GM19467 (cell line): ENCODE measurements around the gene ADPRHL1.

Source experiments
- ATAC-seq: cut with Tn5 transposase; IDR thresholded peaks from one replicate; pipeline ENCODE4 v1.9.1; 2021; ENCODE audit warnings: mild to moderate bottlenecking, moderate library complexity; ENCODE audit not compliant: unreplicated experiment

ADPRHL1 gene

DNA sequence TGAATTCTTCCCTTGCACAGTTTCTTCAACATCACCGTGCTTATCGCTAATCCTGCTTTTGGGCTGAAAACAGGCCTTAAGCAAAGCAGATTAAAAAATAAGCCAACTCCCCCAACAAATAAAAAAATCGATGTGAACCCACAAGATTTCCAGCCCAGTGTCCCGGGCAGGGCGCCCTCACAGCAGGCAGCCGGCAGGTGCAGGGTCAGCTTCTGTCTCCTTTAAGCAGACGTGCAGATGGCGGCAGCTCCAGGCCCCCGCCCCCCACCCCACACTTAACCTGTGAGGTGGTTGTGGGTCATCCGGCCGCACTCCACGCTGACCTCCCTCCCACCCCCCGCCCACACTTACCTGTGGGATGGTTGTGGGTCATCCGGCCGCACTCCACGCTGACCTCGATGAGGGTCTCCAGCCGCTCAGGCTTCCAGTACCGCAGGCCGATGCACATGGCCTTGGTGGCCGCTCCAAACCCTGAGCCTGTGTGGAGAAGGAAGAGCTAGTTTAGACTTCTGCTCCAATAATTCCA, 19.8 kb downstream of the ADPRHL1 start:
- no peak for ATAC-seq

DNA sequence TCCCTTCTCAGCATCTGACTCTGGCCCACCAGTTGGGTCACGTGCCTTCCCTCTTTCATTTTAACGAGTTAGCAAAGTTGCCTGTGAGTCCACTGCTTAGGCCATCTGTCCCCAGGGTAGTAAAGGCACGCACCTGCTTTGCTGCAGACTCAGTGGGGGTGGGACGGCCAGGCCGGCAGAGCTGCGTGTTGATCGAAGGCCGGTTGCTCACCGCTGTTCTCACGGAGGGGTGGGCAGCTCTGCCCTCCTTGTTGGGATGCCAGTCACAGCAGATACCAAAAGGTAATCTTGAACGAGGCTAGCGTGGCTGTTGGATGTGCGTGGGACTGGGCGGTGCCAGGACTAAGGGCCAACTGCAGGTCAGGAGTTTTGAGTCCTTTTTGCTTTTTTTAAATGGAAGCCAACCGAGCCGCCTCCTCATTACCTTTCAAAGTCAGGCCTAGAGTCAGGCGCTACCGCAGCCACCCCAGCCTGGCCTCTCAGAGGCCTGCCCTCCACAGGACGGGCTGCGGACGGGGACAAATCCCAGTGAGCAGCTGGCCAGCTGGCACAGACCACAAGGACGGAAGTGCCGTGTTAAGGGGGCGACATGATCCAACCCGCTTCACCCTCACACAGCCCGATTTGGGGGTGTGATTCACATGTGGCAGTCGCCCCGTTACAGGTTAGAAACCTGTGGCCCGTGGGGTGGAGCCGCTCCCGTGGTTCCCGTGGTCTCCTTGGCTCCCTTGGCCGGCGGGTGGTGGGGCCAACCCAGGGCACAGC, 20.6 kb downstream of the ADPRHL1 start:
- ATAC-seq, result no peak

DNA sequence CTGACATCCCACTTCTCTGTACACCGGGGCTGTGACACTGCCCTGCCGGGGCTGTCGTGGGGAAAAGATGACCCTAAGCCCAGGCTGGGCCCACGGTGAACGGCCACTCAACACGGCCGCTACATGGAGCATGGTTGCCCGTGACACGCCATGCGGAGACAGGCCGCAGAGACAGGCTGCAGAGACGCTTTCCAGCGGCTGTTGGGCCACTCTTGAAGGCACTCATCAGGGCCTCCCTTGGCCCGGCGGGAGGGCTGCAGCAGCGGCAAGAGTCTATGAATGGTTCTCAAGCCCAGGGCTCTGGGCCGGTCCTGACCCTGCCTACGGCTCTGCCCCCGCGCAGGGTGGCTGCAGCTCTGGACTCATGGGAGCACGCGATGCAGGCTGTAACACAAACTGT, 22.1 kb downstream of the ADPRHL1 start:
- no peak for ATAC-seq

DNA sequence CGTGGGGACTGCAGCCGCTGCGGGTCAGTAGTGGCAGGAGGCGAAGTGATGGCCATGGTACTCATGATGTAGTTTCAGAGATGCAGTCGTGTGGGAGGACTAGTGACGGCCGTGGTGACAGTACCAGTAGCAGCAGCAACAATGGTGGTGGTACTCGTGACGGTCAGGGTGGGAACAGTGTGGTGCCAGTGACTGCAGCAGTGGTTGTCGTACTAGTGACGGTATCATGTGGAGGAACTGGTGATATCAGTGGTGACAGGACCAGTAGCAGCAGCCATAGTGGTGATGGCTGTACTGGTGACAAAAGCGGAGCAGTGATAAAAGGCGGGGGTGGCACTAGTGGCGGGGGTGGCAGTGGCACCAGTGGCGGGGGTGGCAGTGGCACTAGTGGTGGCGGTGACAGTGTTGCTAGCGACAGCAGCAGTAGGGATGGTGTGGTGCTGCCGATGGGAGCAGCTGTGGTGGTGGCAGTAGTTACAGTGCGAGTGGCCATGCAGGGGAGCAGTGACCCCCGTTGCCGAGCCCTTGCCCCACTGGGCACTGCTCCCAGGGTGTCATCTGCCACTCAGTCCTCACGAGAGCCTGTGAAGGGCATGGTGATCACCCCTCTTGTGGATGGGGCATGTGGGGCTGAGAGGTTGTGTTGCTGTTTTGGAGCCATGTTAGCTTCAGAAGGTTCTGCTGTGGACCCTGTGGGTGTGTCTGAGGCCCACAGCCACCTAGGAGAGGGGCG, 22.7 kb downstream of the ADPRHL1 start:
- no peak for ATAC-seq

DNA sequence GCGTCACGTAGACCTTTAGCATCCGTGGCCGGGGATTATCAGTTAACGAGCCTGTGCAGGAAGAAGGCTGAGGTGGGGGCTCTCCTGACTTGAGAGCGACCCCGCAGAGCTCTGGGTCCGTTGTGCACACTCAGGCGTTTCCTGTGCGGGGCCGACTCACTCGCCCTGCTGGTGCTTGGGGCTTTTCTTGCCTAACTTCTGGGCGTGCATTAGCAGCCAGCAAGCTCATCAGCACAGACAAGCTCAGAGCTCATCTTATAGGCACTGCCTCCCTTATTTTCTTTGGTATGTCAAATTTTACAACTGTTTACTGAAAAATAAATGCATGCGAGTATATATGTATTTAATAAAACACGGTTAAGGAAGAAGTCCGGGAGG, 23.7 kb downstream of the ADPRHL1 start:
- ATAC-seq, result no peak

DNA sequence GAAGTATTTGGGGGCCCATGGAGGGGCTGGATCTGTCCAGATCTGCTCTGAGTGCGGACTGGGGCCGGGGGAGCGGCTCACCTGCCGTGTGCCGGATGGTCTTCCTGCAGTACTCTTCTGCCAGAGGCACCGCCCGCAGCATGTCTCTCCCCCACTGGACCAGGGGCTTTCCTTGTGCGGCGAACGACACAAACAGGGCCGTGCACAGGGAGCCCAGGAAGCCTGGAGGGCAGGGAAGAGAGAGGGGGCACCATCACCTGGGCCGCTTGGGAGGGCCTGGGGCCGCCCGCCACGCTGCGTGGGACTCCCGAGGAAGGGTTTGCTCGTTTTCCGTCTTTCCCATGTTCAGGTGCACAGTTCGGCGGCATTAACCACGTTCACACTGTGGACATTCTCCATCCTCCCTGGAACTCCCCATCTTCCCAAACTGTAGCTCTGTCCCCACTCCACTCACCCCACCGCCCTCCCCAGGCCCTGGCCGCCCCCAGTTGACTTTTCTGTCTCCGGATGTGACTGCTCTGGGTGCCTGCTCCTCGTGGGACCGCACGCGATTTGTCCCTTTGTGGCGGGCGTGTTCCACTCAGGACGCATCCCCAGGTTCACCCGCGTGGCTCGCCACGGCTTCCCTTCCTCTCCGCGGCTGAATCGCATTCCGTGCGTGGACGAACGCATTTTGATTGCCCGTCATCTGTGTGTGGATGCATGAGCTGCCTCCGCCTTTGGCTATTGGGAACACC, 24.2 kb downstream of the ADPRHL1 start:
- ATAC-seq, result no peak

DNA sequence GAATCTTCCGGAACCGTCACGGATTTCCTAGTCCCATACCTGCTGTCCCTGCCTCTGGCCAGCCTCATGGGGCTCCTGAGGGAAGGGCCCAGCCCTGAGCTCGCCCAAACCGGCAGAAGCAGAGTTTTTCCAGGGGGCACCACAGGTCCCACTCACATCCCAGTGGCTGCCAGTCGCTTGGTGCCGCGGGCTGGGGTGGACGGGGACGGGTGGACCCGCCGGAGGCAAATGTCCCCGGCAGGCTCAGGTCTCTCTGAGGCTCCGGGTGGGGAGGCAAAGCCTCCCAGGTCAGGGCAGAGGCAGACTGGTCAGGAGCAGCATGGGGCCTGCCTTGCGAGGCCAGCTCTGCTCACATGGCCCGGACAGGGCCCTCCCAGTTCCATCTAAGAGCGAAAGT, 24.8 kb downstream of the ADPRHL1 start:
- no peak for ATAC-seq

DNA sequence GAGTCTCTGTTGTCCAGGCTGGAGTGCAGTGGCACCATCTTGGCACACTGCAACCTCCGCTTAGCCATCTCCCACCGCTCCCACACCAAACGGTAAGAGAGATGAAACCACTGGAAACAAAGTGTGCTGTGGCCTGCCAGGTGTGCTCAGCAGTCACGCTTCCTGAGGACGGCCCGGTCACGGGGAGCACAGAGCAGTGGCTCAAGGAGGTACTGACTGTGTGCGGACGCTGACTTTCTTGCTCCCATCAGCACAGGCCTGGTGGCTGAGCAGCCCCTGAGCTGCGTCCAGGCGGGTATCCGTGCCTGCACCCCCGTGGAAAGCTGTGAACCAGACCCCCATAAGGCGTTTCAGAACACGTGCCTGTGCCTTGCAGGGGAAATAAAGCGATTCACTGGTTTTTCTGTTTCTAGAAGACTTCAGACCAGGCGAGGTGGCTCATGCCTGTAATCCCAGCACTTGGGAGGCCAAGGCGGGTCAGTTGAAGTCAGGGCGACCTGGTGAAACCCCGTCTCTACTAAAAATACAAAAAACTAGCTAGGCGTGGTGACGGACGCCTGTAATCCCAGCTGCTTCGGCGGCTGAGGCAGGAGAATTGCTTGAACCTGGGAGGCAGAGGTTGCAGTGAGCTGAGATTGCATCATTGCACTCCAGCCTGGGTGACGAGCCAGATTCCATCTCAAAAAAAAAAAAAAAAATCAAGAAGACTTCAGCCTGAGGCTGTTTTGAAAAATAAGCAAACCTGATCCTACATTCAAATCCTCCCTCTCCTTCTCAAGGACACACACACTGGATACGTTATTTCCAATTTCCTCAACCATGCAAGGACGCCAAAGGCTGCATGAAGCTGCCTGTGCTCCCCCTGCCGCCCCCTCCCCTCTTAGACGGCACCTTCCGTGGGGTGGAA, 25.5 kb downstream of the ADPRHL1 start:
- no peak for ATAC-seq

DNA sequence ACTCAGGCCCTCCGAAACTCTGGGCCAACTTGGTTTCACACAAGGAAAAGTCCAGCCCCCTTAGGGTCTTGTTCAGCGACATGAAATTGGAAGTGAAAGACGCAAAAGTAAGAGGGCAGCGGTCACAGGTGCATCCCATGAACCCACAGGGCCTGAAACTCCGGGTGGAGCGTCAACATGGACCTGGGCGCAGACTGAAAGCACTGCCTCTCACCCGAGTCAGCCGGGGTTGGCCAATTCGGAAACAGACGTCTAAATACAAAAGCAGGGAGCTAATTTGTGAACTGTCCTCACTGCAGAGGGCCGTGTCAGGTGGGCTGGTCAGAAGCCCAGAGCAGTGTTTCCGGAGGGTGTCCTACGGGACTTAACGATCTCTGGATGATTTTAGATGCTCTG, 26.7 kb downstream of the ADPRHL1 start:
- ATAC-seq, result no peak

DNA sequence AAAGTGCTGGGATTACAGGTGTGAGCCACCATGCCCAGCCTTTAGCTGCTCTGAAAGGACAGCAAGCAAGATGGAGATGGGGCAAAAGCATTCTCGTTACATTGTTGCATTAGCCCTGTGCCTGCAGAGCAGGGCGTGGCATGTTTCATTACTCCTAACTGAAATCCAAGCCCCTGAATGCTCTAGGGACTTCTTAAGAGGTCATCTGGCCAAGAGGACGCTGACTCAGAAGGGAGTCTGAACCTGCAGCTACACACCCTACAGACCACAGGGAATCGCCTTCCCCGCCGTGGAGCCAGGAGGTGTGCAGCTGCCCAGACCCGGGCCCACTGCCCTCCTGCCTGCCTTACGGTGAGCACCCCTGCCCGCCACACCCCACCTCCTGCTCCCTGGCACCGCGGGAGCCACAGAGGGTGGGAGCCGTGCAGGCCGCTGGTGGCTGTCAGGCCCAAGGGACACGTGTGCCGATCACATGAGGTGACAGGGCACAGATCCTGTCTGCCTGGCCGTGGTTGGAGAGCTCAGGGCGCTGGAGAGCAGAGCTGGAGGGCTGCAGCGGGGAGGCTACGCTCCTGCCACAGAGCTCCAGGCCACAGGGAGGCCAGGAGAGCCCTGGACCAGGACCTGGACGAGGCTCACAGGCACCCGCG, 27.2 kb downstream of the ADPRHL1 start:
- no peak for ATAC-seq

DNA sequence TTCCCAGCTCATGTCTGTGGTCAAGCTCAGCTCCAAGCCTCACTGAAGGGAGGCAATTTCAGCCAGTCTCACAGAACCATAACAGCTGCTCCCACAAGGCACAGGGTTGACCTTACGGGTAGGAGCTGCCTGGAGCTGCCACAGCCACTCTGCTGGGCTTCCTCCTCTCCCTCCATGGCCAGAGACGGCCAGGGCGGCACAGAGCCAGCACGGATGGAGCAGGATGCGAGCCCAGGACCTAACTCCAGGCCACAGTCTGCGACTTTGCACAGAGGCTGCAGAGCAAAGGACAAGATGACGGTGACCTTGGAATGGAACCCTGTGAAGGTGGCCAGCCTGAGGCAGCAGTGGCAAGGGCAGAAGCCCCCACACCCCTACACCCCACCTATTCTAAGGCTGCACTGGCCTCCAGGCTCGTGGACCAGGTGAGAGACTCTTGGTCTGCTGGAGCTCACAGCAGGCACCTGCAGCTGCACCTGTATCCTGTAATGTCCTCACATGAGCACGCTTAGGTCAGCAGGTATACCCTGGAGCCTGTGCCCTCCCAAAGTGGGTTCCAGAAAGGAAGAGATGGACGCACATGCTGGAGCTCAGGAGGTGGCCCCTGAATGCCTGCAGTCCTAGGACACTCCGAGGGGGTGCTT, 29.6 kb downstream of the ADPRHL1 start:
- ATAC-seq, result no peak

DNA sequence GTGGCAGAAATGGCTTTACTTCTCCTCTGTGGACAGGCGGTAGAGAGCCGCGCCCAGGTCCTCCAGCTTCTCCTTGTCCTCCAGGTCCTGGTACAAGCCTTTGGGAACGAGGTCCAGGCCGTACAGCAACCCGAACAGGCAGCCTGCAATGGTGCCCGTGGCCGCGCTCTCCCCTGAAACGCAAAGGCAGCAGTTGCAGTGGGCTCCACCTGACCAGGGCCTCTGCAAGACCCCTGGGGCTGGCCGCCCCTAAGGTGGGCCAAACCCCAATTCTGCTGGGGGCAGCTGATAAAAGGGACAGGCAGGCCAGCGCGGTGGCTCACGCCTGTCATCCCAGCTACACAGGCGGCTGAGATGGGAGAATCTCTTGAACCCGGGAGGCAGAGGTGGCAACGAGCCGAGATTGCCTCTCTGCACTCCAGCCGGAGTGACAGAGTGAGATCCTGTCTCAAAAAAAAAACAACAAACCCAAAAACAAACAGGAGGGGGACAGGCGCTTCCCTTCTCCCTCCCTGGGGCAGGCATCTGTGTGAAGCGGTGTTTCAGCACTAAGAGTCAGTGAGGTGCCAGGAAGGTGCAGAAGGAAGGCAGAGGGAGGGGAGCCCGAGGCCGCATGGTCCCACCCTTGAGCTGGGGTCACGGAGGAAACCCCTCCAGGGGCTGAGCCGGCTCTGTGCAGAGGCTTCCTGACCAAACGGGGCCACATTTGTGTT, 30.3 kb downstream of the ADPRHL1 start:
- ATAC-seq, result no peak

DNA sequence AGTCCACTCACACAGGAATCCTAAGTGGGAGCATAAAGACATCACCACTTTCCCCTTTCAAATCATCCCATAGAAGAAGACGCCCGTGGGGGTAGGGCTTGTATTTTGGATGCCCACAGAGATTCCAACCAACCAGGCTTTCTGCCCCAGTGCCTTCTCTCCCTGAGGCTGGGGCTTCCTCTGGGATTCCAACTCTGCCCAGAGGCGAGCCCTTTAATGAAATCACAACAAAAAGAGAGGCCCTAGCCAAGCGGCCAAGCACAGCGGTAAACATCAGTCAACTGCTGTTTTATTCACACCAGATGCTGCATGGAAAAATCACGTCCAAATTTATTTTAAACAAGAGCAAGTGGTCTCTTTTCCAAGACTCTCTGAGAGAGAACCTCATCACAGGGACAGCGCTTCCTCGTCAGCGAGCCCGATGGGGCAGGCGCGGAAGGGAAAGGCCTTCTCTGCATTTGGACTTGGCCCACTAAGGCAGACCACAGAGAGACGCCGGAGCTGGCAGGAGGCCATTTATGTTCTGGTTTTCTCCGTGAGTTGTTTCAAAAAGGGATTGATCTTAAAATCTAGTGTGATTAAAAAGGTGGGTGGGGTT, 31.5 kb downstream of the ADPRHL1 start:
- ATAC-seq, result no peak

DNA sequence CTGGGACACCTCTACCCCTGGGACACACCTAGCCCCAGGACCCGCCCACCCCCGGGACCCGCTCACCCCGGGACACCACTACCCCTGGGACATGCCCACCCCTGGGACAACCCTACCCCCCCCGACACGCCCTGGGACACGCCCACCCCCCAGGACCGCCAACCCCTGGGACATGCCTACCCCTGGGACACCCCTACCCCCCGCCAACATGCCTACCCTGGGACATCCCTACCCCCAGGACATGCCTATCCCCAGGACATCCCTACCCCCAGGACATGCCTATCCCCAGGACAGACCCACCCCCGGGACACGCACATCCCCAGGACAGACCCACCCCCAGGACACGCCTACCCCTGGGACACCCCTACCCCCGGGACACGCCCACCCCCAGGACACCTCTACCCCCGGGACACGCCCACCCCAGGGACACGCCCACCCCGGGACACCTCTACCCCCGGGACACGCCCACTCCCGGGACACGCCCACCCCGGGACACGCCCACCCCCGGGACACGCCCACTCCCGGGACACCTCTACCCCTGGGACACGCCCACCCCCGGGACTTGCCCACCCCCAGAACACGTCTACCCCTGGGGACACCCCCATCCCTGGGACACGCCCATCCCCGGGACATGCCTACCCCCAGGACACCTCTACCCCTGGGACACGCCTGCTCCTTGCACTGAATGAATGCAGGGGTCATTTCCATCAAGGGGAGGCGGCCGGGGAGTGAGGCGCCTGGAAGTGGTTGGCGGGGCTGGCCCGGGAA, 32.3 kb downstream of the ADPRHL1 start:
- ATAC-seq, result no peak

DNA sequence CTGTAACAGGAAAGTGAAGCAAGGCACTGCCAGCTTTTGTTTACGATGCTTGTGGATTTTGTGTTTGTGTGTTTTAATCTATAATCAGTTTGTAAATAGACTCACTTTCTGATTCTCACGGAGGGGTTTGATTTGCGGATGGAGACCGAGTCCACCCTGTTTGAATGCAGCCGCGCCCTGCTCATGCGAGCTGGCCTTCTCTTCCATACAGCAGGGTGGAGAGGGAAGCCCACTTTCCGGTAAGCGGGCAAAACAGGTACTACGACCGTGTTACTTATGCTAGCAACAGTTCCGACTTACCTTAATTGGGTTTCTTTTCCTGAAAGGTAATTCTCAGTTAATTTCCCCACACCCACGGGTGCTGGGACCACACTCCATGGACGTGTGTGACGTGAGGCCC, 33.1 kb downstream of the ADPRHL1 start:
- no peak for ATAC-seq

DNA sequence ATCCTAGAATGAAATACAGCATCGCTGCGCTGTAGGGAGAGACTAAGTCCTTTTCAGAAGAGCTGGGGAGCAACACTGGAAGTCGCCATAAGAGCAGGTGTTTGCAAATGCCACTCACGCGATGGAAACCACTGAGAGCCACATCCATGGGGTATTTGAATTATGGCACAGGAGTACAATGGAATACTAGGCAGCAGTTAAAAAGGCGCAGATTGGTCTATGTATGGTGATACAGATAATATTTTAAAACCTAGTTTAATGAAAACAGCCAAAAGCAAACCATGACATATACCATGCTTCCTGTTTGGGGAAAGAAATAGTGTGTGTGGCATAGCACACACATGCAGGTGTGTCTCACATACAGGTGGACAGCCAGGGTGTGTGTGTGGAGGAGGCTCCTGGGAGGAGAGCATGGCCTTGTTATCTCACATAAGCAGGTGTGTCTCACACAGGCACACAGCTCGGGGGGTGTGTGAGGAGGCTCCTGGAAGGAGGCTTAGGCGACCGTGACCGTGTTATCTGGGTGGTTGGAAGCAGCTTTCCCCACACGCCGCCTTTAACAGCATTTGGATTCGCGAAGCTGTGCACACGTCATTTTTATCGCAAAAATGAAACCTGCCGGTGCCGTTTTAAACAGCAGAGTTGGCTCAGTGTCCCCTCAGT, 33.6 kb downstream of the ADPRHL1 start:
- ATAC-seq, result no peak

DNA sequence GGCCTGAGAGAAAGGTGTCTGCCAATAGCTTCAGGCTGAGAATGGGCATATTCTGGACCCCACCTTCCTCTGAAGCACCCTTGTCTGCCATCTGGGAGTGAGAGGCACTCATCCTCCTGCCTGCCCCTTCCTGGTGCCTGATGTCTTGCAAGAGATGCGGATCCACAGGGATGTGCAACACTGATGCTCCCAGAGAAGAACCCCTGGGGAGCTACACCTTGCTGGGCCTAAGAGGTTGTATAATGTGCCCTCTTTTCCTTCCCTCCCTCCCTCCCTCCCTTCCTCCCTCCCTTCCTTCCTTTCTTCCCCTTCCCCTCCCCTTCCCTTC, 34.6 kb downstream of the ADPRHL1 start:
- no peak for ATAC-seq
